Endothelial cell of umbilical vein (primary cell): ENCODE data around the gene DST. TPM values are rescaled to one million over a fixed set of nuclear protein-coding genes. Genes with fewer than 3 reads are reported as not detected.

ENCODE experiments used
- BruUV-seq: library from RNA; stranded (reverse); fragments of 400-500 nt; replicated peaks from 2 replicates; lab custom pipeline; 2021; lab: Mats Ljungman, UMichigan
- CTCF ChIA-PET: fragments of 300-600, 350-600 bp; sonication (Branson Sonifier 250); formaldehyde crosslinking; loops from one replicate; lab custom pipeline; 2021; ENCODE audit warnings: antibody characterized with exemption, inconsistent platforms; lab: Charles Lee
- POLR2A ChIA-PET: fragments of 300-600, 350-600 bp; sonication (Branson Sonifier 250); formaldehyde crosslinking; loops from one replicate; lab custom pipeline; 2021; ENCODE audit warnings: antibody characterized with exemption, inconsistent platforms; lab: Charles Lee
- DNase-seq: peaks from one replicate; pipeline ENCODE4 v3.0.0-alpha.2; 2011; ENCODE audit warnings: low read depth, low spot score
- FAIRE-seq: peaks from 2 replicates; lab custom pipeline; 2011; peaks lifted over from hg19 to GRCh38; lab: Jason Lieb, UNC
- H2AFZ ChIP-seq: 2 replicates; pipeline ENCODE4 v1.6.0; 2012; ENCODE audit warnings: low read depth, low read length, control low read depth, inconsistent platforms
- H3K27ac ChIP-seq: 2 replicates; pipeline ENCODE4 v1.5.1; 2011; ENCODE audit warnings: low read depth, mild to moderate bottlenecking, control low read depth, low read length, moderate library complexity; ENCODE audit not compliant: insufficient read depth
- H3K27me3 ChIP-seq, 2 experiments: 2 replicates each; pipeline versions ENCODE4 v1.6.0 to v1.6.1; 2011; ENCODE audit warnings: low read length in 2 of 2, mixed read lengths in 1 of 2; ENCODE audit not compliant: control insufficient read depth in 2 of 2, insufficient read depth in 2 of 2
- H3K36me3 ChIP-seq, 2 experiments: 2 replicates in 1 of 2; 3 replicates in 1 of 2; pipeline ENCODE4 v1.5.1; 2011; ENCODE audit warnings: low read length in 2 of 2, mild to moderate bottlenecking in 1 of 2, moderate library complexity in 1 of 2; ENCODE audit not compliant: control insufficient read depth in 2 of 2, insufficient read depth in 2 of 2; ENCODE audit errors: extremely low read depth in 1 of 2
- H3K4me1 ChIP-seq: 3 replicates; pipeline ENCODE4 v1.5.1; 2011; ENCODE audit warnings: mild to moderate bottlenecking, low read length; ENCODE audit not compliant: control insufficient read depth, insufficient read depth; ENCODE audit errors: extremely low read depth
- H3K4me2 ChIP-seq: 2 replicates; pipeline ENCODE4 v1.6.1; 2011; ENCODE audit warnings: low read length, control low read depth, mixed read lengths; ENCODE audit not compliant: insufficient read depth
- H3K4me3 ChIP-seq, 3 experiments: fragments of 200-600 bp in 1 of 3; sonication (generic), shearing (Covaris generic) in 1 of 3; replicated peaks in 1 of 3; 2 replicates each; pipeline ENCODE4 v1.5.1; 2011 to 2016; ENCODE audit warnings: control low read depth in 3 of 3, low read length in 3 of 3, mild to moderate bottlenecking in 2 of 3, inconsistent platforms in 1 of 3, low read depth in 1 of 3, moderate library complexity in 1 of 3; ENCODE audit not compliant: insufficient read depth in 1 of 3
- H3K79me2 ChIP-seq: 2 replicates; pipeline ENCODE4 v1.6.0; 2012; ENCODE audit warnings: low read length, inconsistent platforms; ENCODE audit not compliant: control insufficient read depth, insufficient read depth
- H3K9ac ChIP-seq: replicated peaks from 2 replicates; pipeline ENCODE3; 2011; ENCODE audit warnings: low read length, control low read depth; ENCODE audit not compliant: insufficient read depth; ENCODE audit errors: extremely low read depth
- H3K9me1 ChIP-seq: replicated peaks from 3 replicates; pipeline ENCODE4 v1.6.0; 2011; ENCODE audit warnings: mild to moderate bottlenecking, low read length; ENCODE audit not compliant: control insufficient read depth, insufficient read depth; ENCODE audit errors: extremely low read depth
- H3K9me3 ChIP-seq: replicated peaks from 2 replicates; pipeline ENCODE4 v1.5.1; 2012; ENCODE audit warnings: low read length, inconsistent platforms; ENCODE audit not compliant: control insufficient read depth, insufficient read depth
- H4K20me1 ChIP-seq: replicated peaks from 2 replicates; pipeline ENCODE3; 2011; ENCODE audit warnings: mild to moderate bottlenecking, low read length; ENCODE audit not compliant: control insufficient read depth, insufficient read depth; ENCODE audit errors: extremely low read depth
- EZH2 ChIP-seq: IDR thresholded peaks from 2 replicates; pipeline ENCODE4 v1.6.1; 2012; ENCODE audit warnings: borderline replicate concordance, low read depth, mild to moderate bottlenecking, moderate library complexity, low read length, inconsistent platforms; ENCODE audit not compliant: severe bottlenecking
- FOS ChIP-seq: IDR thresholded peaks from 2 replicates; pipeline ENCODE4 v1.6.1; 2011; ENCODE audit warnings: mild to moderate bottlenecking, low read length, moderate library complexity, borderline replicate concordance; ENCODE audit not compliant: insufficient read depth
- GATA2 ChIP-seq: IDR thresholded peaks from 2 replicates; pipeline ENCODE4 v1.7.0; 2011; ENCODE audit warnings: low read depth, mild to moderate bottlenecking, moderate library complexity, mixed read lengths, low read length; ENCODE audit not compliant: insufficient read length, insufficient read depth
- JUN ChIP-seq: IDR thresholded peaks from 2 replicates; pipeline ENCODE4 v1.6.1; 2011; ENCODE audit warnings: borderline replicate concordance, low read depth; ENCODE audit not compliant: insufficient read length, insufficient read depth
- MYC ChIP-seq: IDR thresholded peaks from one replicate; pipeline ENCODE4 v1.6.1; 2011; ENCODE audit warnings: mild to moderate bottlenecking, low read depth, low read length
- POLR2A ChIP-seq: IDR thresholded peaks from 2 replicates; pipeline ENCODE4 v1.6.1; 2012; ENCODE audit warnings: low read depth, mild to moderate bottlenecking, control low read depth, low read length
- POLR2AphosphoS5 ChIP-seq: IDR thresholded peaks from 2 replicates; pipeline ENCODE4 v1.6.1; 2012; ENCODE audit warnings: low read depth, mild to moderate bottlenecking, control low read depth, low read length, moderate library complexity; ENCODE audit not compliant: insufficient read depth
- dilution Hi-C: fragments of 300-500 bp; cut with MboI; formaldehyde crosslinking; loops from one replicate; pipeline ENCODE4 v1.15.0; 2019; ENCODE audit warnings: low sequenced_read_pairs; ENCODE audit not compliant: extremely low pct_ligation_motif_present
- intact Hi-C: fragments of 100-400 bp; cut with micrococcal nuclease; formaldehyde crosslinking; loops from one replicate; pipeline ENCODE4 v1.10.0; 2022
- polyA plus RNA-seq, 4 experiments: library from polyadenylated mRNA; depleted of rRNA in 3 of 4; stranded (reverse) in 3 of 4; unstranded in 1 of 4; fragments of >200 nt; gene quantifications; 2 replicates each; pipeline versions ENCODE4 v1.2.1 to v1.2.3, GENCODE V29; 2011 to 2012; ENCODE audit warnings: missing spikeins in 1 of 4
- total RNA-seq: library from RNA; stranded (reverse); gene quantifications from 2 replicates; pipeline ENCODE4 v1.2.3, GENCODE V29; 2021
- TF ChIP-seq, protein P1 (sequence below), 2 donors: IDR thresholded peaks; 1 replicate in 1 of 2; 2 replicates in 1 of 2; pipeline ENCODE4 v1.5.1; 2011; ENCODE audit warnings: low read length in 2 of 2, mild to moderate bottlenecking in 2 of 2, moderate library complexity in 2 of 2, control low read depth in 1 of 2, inconsistent platforms in 1 of 2, low read depth in 1 of 2; ENCODE audit not compliant: insufficient read depth in 1 of 2; ENCODE audit errors: extremely low read depth in 1 of 2
- TF ChIP-seq, protein P2 (sequence below): IDR thresholded peaks from 2 replicates; pipeline ENCODE4 v1.6.1; 2011; ENCODE audit not compliant: insufficient read depth, insufficient read length

Gene DST
- total and polyA plus RNA-seq, 2 donors (not counting 3 experiments of a cell fraction or from before 2014, with no cell fraction given): 62.3 to 253 TPM

DNA sequence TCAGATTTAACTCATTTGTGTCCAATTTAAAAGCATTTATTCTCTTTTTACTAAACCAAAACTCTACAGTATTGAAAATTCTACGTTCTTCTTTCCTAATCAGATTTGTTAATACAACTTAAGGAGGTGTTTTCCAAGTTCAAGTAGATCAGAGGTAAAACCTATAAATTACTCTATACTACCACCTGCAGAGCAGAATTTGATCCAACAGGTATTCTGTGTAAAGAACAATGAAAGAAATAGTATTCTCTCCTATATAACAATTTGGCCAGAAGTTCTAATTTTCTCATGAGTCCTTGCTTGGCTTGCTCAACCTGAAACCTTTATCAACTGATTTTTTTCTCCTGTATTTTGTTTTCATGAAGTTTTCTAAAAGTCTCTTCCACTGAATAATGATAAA is 28.5 kb upstream of the DST start:
- H3K9me1 ChIP-seq: peaks cover 5% of the 10 kb centered on the region
- H3K36me3 ChIP-seq: peaks cover 0 to 2% of the 10 kb centered on the region in 2 experiments
- H3K4me2 ChIP-seq: no peak overlapping the region
- ChIA-PET POLR2A (no interaction called here), CTCF (interaction anchor here (0.6 to 1.7 kb wide), 4 partner anchors 19 to 116 kb away, joined by 3 to 5 read pairs (median 3); no protein-coding TSS in a partner anchor)
- H2AFZ ChIP-seq: no peak overlapping the region
- H3K4me1 ChIP-seq: peaks cover 9% of the 10 kb centered on the region
- dilution Hi-C loops (no loop called here), intact Hi-C loops (no loop called here)
- no peak overlapping the region for H3K4me3 ChIP-seq
- no peaks in the 10 kb centered on the region for H4K20me1 ChIP-seq
- DNase-seq (no peak), FAIRE-seq (no peak)
- H3K27me3 ChIP-seq: no peaks in the 10 kb centered on the region
- H3K79me2 ChIP-seq: peaks cover 19% of the 10 kb centered on the region
- H3K27ac ChIP-seq: no peak overlapping the region
- no TSS peak for BruUV-seq
- no peaks in the 10 kb centered on the region for H3K9me3 ChIP-seq
- TF ChIP-seq POLR2A: no peak
- no peak for TF ChIP-seq FOS
- TF ChIP-seq MYC: no peak
- TF ChIP-seq GATA2: no peak
- TF ChIP-seq, protein P1, sequence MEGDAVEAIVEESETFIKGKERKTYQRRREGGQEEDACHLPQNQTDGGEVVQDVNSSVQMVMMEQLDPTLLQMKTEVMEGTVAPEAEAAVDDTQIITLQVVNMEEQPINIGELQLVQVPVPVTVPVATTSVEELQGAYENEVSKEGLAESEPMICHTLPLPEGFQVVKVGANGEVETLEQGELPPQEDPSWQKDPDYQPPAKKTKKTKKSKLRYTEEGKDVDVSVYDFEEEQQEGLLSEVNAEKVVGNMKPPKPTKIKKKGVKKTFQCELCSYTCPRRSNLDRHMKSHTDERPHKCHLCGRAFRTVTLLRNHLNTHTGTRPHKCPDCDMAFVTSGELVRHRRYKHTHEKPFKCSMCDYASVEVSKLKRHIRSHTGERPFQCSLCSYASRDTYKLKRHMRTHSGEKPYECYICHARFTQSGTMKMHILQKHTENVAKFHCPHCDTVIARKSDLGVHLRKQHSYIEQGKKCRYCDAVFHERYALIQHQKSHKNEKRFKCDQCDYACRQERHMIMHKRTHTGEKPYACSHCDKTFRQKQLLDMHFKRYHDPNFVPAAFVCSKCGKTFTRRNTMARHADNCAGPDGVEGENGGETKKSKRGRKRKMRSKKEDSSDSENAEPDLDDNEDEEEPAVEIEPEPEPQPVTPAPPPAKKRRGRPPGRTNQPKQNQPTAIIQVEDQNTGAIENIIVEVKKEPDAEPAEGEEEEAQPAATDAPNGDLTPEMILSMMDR (IDR thresholded peaks at IDR 0.05; ENCODE audit: extremely low read depth in 1 of 2, insufficient read depth in 1 of 2, low read depth in 1 of 2, low read length in 2 of 2): no peak
- no peak overlapping the region for H3K9ac ChIP-seq

DNA sequence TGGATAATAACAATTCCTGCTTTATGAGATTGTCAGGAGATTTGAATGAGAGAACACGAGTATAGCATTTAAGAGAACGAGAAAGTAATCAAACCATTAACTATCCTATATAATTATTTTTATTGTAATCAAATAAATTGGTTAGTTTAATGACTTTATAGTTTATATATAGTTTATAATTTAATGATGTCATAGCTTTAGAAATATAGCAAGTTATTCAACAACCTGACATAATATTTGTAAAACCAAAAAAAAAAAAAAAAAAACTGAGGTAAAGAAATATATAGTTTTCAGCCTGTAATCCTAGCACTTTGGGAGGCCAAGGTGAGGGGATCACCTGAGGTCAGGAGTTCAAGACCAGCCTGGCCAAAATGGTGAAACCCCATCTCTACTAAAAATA is 26.4 kb upstream of the DST start:
- no peak overlapping the region for H3K9ac ChIP-seq
- no peak for FAIRE-seq
- no peaks in the 10 kb centered on the region for H4K20me1 ChIP-seq
- no TSS peak for BruUV-seq
- CTCF ChIA-PET: interaction anchor here (0.7 to 2.1 kb wide), 6 partner anchors 8 to 31 kb away, joined by 3 to 9 read pairs (median 3); no protein-coding TSS in a partner anchor
- H3K9me1 ChIP-seq: peaks cover 5% of the 10 kb centered on the region
- intact Hi-C loops: no loop called here
- H3K4me1 ChIP-seq: peaks cover 9% of the 10 kb centered on the region
- TF ChIP-seq MYC (no peak), POLR2AphosphoS5 (no peak), JUN (no peak), GATA2 (no peak), EZH2 (no peak), FOS (no peak), POLR2A (no peak)
- TF ChIP-seq, protein P2, sequence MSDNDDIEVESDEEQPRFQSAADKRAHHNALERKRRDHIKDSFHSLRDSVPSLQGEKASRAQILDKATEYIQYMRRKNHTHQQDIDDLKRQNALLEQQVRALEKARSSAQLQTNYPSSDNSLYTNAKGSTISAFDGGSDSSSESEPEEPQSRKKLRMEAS: no peak
- TF ChIP-seq, protein P1 (IDR thresholded peaks at IDR 0.05; ENCODE audit: extremely low read depth in 1 of 2, insufficient read depth in 1 of 2, low read depth in 1 of 2, low read length in 2 of 2): no peak
- no peak overlapping the region for H3K27ac ChIP-seq
- no peaks in the 10 kb centered on the region for H3K27me3 ChIP-seq
- no peak overlapping the region for H2AFZ ChIP-seq
- POLR2A ChIA-PET: interaction anchor here (0.7 kb wide), 1 partner anchor 289 kb away, joined by 4 read pairs; no protein-coding TSS in a partner anchor
- H3K79me2 ChIP-seq: peaks cover 11% of the 10 kb centered on the region
- H3K4me2 ChIP-seq: no peak overlapping the region
- H3K36me3 ChIP-seq: peaks cover 0 to 2% of the 10 kb centered on the region in 2 experiments
- no peak for DNase-seq
- no peaks in the 10 kb centered on the region for H3K9me3 ChIP-seq
- dilution Hi-C loops: no loop called here
- H3K4me3 ChIP-seq: no peak overlapping the region
